K562 (cell line): ENCODE data around the gene DIMT1. TPM values are rescaled to one million over a fixed set of nuclear protein-coding genes. Genes with fewer than 3 reads are reported as not detected.

Experiments used
- ATF7 ChIP-seq: fragments of 450-650 bp; IDR thresholded peaks from 2 replicates; pipeline ENCODE4 v1.7.1; 2014; ENCODE audit warnings: mild to moderate bottlenecking, moderate library complexity
- CHCHD3 ChIP-seq: fragments of 250-450 bp; sonication (Bioruptor Pico); IDR thresholded peaks from 2 replicates; pipeline ENCODE4 v2.1.2; 2022; ENCODE audit warnings: mild to moderate bottlenecking
- HINFP ChIP-seq: fragments of 450-650 bp; conservative IDR thresholded peaks from 2 replicates; pipeline ENCODE4 v1.6.1; 2016; ENCODE audit warnings: missing genetic modification characterization, low read depth, mild to moderate bottlenecking, control low read depth, missing compliant biosample characterization
- KLF1 ChIP-seq: fragments of 450-650 bp; IDR thresholded peaks from 2 replicates; pipeline ENCODE4 v1.6.1; 2016; ENCODE audit warnings: missing genetic modification characterization, missing compliant biosample characterization
- RBM14 ChIP-seq: fragments of 200-400 bp; formaldehyde crosslinking; IDR thresholded peaks from 2 replicates; pipeline ENCODE4 v1.6.1; 2018; ENCODE audit warnings: low read depth, mild to moderate bottlenecking, low read length, moderate library complexity, borderline replicate concordance; ENCODE audit not compliant: insufficient read depth
- RUNX1 ChIP-seq: sonication (generic); IDR thresholded peaks from 2 replicates; pipeline ENCODE4 v1.6.1; 2016; ENCODE audit warnings: antibody characterized with exemption, low read depth
- STAT5B ChIP-seq: fragments of 250-450 bp; sonication (Bioruptor Pico); IDR thresholded peaks from 2 replicates; pipeline ENCODE4 v1.8.0; 2021; ENCODE audit warnings: mild to moderate bottlenecking, inconsistent platforms
- ZBTB12 ChIP-seq: fragments of 250-450 bp; sonication (Bioruptor Pico); IDR thresholded peaks from 2 replicates; pipeline ENCODE4 v1.4.0; 2020
- ZNF174 ChIP-seq: fragments of 250-450 bp; sonication (Bioruptor Pico); IDR thresholded peaks from 2 replicates; pipeline ENCODE4 v1.4.0; 2020; ENCODE audit warnings: mild to moderate bottlenecking
- ZNF717 ChIP-seq: fragments of 250-450 bp; sonication (Bioruptor Pico); IDR thresholded peaks from 2 replicates; pipeline ENCODE4 v1.5.0; 2021
- polyA plus RNA-seq, 8 experiments: library from polyadenylated mRNA; depleted of rRNA in 4 of 8; stranded (reverse) in 5 of 8; unstranded in 3 of 8; fragments of >200 nt; fragmentation: Nextera tagmentation in 2 of 8; fragmentation: Illumina TruSeq in 1 of 8; extraction: Ambion mirVana in 2 of 8; extraction: Trizol in 1 of 8; gene quantifications; 2 replicates each; pipeline versions ENCODE4 v1.2.1 to v1.2.3, GENCODE V29; 2011 to 2014; ENCODE audit warnings: inconsistent platforms in 1 of 8, missing spikeins in 1 of 8
- total RNA-seq, 7 experiments: library from RNA; depleted of rRNA in 6 of 7; stranded (reverse); fragments of >200 nt in 6 of 7; fragmentation: Illumina TruSeq in 2 of 7; extraction: Trizol in 2 of 7; gene quantifications; 2 replicates each; pipeline versions ENCODE4 v1.2.1 to v1.2.3, GENCODE V29; 2011 to 2021; ENCODE audit warnings: low replicate concordance in 1 of 7
- TF ChIP-seq, protein P1 (sequence below): fragments of 450-650 bp; IDR thresholded peaks from 2 replicates; pipeline ENCODE4 v1.6.1; 2016; ENCODE audit warnings: mild to moderate bottlenecking, moderate library complexity
- TF ChIP-seq, protein P2 (sequence below): sonication (generic); formaldehyde crosslinking; IDR thresholded peaks from 2 replicates; pipeline ENCODE4 v1.8.1; 2022; ENCODE audit warnings: missing genetic modification reagents

Gene DIMT1
- total and polyA plus RNA-seq, 9 of the 15 experiments (the other 6 are each of a cell fraction or from before 2014, with no cell fraction given) = 28.9 to 85.3 (median 54.1) TPM

DNA sequence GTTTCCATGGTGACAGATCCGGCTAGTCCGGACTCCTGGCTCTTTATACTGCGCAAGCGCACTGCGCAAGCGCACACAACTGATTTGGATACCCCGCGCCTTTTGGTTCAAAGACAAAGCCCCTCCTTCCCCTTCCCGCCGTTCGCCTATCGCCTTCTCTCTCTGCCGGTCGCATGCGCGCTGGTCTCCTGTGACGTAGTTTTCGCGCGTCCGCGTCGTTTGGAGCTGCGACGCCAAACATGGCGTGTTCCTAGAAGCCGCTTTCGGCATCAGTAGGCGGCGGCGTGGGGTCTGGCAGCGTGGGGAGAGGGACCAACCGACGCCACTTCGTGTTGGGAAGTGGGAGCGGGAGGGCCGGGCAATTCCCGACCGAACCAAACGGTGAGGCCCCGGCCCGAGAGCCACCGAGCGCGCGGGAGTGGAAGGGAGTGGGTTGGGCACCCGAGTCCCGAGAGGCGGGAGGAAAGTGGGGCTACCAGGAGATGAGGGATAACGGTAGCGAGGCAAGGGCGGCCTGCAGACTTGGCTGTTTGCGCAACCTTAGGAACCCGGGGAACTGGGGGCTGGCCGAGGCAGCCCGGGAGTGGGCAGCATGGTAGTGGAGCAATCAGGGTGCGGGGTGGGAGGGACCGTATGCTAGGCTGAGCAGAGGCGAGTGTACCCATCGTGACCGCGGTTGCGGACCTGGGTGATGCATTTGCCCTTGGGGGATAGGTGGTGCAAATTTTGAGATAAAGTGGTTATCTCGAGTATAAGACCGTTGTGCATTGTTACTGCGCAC, 9.0 kb upstream of the DIMT1 start, which contains the start of gene IPO11 (continued):
- TF ChIP-seq, protein P1, sequence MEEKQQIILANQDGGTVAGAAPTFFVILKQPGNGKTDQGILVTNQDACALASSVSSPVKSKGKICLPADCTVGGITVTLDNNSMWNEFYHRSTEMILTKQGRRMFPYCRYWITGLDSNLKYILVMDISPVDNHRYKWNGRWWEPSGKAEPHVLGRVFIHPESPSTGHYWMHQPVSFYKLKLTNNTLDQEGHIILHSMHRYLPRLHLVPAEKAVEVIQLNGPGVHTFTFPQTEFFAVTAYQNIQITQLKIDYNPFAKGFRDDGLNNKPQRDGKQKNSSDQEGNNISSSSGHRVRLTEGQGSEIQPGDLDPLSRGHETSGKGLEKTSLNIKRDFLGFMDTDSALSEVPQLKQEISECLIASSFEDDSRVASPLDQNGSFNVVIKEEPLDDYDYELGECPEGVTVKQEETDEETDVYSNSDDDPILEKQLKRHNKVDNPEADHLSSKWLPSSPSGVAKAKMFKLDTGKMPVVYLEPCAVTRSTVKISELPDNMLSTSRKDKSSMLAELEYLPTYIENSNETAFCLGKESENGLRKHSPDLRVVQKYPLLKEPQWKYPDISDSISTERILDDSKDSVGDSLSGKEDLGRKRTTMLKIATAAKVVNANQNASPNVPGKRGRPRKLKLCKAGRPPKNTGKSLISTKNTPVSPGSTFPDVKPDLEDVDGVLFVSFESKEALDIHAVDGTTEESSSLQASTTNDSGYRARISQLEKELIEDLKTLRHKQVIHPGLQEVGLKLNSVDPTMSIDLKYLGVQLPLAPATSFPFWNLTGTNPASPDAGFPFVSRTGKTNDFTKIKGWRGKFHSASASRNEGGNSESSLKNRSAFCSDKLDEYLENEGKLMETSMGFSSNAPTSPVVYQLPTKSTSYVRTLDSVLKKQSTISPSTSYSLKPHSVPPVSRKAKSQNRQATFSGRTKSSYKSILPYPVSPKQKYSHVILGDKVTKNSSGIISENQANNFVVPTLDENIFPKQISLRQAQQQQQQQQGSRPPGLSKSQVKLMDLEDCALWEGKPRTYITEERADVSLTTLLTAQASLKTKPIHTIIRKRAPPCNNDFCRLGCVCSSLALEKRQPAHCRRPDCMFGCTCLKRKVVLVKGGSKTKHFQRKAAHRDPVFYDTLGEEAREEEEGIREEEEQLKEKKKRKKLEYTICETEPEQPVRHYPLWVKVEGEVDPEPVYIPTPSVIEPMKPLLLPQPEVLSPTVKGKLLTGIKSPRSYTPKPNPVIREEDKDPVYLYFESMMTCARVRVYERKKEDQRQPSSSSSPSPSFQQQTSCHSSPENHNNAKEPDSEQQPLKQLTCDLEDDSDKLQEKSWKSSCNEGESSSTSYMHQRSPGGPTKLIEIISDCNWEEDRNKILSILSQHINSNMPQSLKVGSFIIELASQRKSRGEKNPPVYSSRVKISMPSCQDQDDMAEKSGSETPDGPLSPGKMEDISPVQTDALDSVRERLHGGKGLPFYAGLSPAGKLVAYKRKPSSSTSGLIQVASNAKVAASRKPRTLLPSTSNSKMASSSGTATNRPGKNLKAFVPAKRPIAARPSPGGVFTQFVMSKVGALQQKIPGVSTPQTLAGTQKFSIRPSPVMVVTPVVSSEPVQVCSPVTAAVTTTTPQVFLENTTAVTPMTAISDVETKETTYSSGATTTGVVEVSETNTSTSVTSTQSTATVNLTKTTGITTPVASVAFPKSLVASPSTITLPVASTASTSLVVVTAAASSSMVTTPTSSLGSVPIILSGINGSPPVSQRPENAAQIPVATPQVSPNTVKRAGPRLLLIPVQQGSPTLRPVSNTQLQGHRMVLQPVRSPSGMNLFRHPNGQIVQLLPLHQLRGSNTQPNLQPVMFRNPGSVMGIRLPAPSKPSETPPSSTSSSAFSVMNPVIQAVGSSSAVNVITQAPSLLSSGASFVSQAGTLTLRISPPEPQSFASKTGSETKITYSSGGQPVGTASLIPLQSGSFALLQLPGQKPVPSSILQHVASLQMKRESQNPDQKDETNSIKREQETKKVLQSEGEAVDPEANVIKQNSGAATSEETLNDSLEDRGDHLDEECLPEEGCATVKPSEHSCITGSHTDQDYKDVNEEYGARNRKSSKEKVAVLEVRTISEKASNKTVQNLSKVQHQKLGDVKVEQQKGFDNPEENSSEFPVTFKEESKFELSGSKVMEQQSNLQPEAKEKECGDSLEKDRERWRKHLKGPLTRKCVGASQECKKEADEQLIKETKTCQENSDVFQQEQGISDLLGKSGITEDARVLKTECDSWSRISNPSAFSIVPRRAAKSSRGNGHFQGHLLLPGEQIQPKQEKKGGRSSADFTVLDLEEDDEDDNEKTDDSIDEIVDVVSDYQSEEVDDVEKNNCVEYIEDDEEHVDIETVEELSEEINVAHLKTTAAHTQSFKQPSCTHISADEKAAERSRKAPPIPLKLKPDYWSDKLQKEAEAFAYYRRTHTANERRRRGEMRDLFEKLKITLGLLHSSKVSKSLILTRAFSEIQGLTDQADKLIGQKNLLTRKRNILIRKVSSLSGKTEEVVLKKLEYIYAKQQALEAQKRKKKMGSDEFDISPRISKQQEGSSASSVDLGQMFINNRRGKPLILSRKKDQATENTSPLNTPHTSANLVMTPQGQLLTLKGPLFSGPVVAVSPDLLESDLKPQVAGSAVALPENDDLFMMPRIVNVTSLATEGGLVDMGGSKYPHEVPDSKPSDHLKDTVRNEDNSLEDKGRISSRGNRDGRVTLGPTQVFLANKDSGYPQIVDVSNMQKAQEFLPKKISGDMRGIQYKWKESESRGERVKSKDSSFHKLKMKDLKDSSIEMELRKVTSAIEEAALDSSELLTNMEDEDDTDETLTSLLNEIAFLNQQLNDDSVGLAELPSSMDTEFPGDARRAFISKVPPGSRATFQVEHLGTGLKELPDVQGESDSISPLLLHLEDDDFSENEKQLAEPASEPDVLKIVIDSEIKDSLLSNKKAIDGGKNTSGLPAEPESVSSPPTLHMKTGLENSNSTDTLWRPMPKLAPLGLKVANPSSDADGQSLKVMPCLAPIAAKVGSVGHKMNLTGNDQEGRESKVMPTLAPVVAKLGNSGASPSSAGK = no peak
- TF ChIP-seq STAT5B (no peak), ATF7 (peak; percentile 87), ZBTB12 (CRISPR knock-in tag) (peak; percentile 99), RUNX1 (0 out of 2 replicates have a peak, but pooled peaks have one; percentile 35), ZNF174 (CRISPR knock-in tag) (no peak), RBM14 (0 out of 2 replicates have a peak, but pooled peaks have one; percentile 42), HINFP (tag) (no peak), ZNF717 (CRISPR knock-in tag) (no peak), CHCHD3 (CRISPR knock-in tag) (no peak), KLF1 (no peak)
- TF ChIP-seq, protein P2, sequence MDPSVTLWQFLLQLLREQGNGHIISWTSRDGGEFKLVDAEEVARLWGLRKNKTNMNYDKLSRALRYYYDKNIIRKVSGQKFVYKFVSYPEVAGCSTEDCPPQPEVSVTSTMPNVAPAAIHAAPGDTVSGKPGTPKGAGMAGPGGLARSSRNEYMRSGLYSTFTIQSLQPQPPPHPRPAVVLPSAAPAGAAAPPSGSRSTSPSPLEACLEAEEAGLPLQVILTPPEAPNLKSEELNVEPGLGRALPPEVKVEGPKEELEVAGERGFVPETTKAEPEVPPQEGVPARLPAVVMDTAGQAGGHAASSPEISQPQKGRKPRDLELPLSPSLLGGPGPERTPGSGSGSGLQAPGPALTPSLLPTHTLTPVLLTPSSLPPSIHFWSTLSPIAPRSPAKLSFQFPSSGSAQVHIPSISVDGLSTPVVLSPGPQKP (CRISPR knock-in tag) = no peak
